HCT116 (cell line): ENCODE data around the gene AQP1.

ENCODE experiments used
- CEBPB ChIP-seq: IDR thresholded peaks from 2 replicates; pipeline ENCODE4 v1.6.1; 2012; ENCODE audit warnings: low read depth
- EGR1 ChIP-seq: IDR thresholded peaks from 2 replicates; pipeline ENCODE4 v1.6.1; 2012; ENCODE audit warnings: low read depth
- EZH2 ChIP-seq: fragments of 200-600 bp; sonication (generic); IDR thresholded peaks from 2 replicates; pipeline ENCODE4 v1.6.1; 2017; ENCODE audit warnings: antibody characterized with exemption, mixed run types
- POLR2A ChIP-seq: IDR thresholded peaks from 2 replicates; pipeline ENCODE4 v1.7.0; 2011; ENCODE audit warnings: borderline replicate concordance; ENCODE audit not compliant: insufficient read depth, insufficient read length; ENCODE audit errors: extremely low read depth
- POLR2AphosphoS5 ChIP-seq: IDR thresholded peaks from 2 replicates; pipeline ENCODE4 v1.6.1; 2011; ENCODE audit warnings: mild to moderate bottlenecking, low read depth, low read length, moderate library complexity
- RAD21 ChIP-seq: IDR thresholded peaks from 2 replicates; pipeline ENCODE4 v1.6.1; 2012; ENCODE audit warnings: low read depth, mild to moderate bottlenecking
- SIN3A ChIP-seq: IDR thresholded peaks from 2 replicates; pipeline ENCODE4 v1.6.1; 2012; ENCODE audit warnings: low read depth
- SP1 ChIP-seq: IDR thresholded peaks from 2 replicates; pipeline ENCODE4 v1.6.1; 2012; ENCODE audit warnings: low read depth
- TF ChIP-seq, protein P1 (sequence below), 3 experiments: fragments of 200-600 bp in 1 of 3; sonication (generic) in 1 of 3; IDR thresholded peaks in 2 of 3; conservative IDR thresholded peaks in 1 of 3; 2 replicates each; pipeline ENCODE4 v1.5.1; 2012 to 2017; ENCODE audit warnings: low read depth in 2 of 3, low read length in 2 of 3, antibody characterized with exemption in 1 of 3, borderline replicate concordance in 1 of 3, control low read depth in 1 of 3, mild to moderate bottlenecking in 1 of 3, mixed read lengths in 1 of 3, mixed run types in 1 of 3, moderate library complexity in 1 of 3; ENCODE audit not compliant: insufficient read depth in 1 of 3
- TF ChIP-seq, protein P2 (sequence below): IDR thresholded peaks from 2 replicates; pipeline ENCODE4 v1.6.1; 2012; ENCODE audit warnings: low read depth

DNA sequence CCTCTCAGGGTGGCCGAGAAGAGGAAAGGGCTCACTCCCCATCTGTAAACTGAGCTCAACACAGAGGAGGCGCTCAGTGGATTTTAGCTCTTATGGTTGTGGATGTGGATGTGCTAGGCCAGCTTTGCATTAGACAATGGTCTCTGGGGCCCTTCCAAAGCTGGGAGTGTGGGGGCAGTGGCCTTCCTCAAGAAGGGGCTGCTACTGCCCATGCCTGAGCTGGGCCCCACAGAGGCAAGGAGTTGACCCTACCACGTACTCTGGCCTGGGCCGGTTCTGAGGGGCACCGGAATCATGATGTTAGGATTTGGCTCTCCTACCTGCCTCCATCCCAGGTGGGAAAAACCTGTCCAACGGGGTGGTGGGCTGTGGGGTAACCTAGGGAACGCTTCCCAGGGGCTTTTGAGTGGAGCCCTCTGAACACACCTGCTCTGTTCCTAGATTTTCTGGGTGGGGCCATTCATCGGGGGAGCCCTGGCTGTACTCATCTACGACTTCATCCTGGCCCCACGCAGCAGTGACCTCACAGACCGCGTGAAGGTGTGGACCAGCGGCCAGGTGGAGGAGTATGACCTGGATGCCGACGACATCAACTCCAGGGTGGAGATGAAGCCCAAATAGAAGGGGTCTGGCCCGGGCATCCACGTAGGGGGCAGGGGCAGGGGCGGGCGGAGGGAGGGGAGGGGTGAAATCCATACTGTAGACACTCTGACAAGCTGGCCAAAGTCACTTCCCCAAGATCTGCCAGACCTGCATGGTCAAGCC is 11.5 kb downstream of the AQP1 start:
- no peak for TF ChIP-seq EGR1
- TF ChIP-seq SIN3A: no peak
- TF ChIP-seq SP1: no peak
- no peak for TF ChIP-seq POLR2A
- no peak for TF ChIP-seq RAD21
- TF ChIP-seq, protein P1, sequence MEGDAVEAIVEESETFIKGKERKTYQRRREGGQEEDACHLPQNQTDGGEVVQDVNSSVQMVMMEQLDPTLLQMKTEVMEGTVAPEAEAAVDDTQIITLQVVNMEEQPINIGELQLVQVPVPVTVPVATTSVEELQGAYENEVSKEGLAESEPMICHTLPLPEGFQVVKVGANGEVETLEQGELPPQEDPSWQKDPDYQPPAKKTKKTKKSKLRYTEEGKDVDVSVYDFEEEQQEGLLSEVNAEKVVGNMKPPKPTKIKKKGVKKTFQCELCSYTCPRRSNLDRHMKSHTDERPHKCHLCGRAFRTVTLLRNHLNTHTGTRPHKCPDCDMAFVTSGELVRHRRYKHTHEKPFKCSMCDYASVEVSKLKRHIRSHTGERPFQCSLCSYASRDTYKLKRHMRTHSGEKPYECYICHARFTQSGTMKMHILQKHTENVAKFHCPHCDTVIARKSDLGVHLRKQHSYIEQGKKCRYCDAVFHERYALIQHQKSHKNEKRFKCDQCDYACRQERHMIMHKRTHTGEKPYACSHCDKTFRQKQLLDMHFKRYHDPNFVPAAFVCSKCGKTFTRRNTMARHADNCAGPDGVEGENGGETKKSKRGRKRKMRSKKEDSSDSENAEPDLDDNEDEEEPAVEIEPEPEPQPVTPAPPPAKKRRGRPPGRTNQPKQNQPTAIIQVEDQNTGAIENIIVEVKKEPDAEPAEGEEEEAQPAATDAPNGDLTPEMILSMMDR (IDR thresholded peaks at IDR 0.05 in 2 of 3, conservative IDR thresholded peaks at IDR 0.05 in 1 of 3; ENCODE audit: borderline replicate concordance in 1 of 3, insufficient read depth in 1 of 3, low read depth in 2 of 3, low read length in 2 of 3): no peak
- TF ChIP-seq EZH2: no peak
- TF ChIP-seq, protein P2, sequence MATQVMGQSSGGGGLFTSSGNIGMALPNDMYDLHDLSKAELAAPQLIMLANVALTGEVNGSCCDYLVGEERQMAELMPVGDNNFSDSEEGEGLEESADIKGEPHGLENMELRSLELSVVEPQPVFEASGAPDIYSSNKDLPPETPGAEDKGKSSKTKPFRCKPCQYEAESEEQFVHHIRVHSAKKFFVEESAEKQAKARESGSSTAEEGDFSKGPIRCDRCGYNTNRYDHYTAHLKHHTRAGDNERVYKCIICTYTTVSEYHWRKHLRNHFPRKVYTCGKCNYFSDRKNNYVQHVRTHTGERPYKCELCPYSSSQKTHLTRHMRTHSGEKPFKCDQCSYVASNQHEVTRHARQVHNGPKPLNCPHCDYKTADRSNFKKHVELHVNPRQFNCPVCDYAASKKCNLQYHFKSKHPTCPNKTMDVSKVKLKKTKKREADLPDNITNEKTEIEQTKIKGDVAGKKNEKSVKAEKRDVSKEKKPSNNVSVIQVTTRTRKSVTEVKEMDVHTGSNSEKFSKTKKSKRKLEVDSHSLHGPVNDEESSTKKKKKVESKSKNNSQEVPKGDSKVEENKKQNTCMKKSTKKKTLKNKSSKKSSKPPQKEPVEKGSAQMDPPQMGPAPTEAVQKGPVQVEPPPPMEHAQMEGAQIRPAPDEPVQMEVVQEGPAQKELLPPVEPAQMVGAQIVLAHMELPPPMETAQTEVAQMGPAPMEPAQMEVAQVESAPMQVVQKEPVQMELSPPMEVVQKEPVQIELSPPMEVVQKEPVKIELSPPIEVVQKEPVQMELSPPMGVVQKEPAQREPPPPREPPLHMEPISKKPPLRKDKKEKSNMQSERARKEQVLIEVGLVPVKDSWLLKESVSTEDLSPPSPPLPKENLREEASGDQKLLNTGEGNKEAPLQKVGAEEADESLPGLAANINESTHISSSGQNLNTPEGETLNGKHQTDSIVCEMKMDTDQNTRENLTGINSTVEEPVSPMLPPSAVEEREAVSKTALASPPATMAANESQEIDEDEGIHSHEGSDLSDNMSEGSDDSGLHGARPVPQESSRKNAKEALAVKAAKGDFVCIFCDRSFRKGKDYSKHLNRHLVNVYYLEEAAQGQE: no peak
- no peak for TF ChIP-seq POLR2AphosphoS5
- no peak for TF ChIP-seq CEBPB
